ENCODE data around the gene TMC4.

The TMC4 gene

GRCh38 chr19:54137699-54138488 is 35.1 kb downstream of the TMC4 start, which contains the start of gene CNOT3:
CNOT3 (plus strand) TSS chr19:54137762; CDS start chr19:54142979, 5,217 bp downstream.
- FAIRE-seq (no peak), DNase-seq (ENCODE audit: extremely low spot score, insufficient read length, low read depth) (no peak)

DNA sequence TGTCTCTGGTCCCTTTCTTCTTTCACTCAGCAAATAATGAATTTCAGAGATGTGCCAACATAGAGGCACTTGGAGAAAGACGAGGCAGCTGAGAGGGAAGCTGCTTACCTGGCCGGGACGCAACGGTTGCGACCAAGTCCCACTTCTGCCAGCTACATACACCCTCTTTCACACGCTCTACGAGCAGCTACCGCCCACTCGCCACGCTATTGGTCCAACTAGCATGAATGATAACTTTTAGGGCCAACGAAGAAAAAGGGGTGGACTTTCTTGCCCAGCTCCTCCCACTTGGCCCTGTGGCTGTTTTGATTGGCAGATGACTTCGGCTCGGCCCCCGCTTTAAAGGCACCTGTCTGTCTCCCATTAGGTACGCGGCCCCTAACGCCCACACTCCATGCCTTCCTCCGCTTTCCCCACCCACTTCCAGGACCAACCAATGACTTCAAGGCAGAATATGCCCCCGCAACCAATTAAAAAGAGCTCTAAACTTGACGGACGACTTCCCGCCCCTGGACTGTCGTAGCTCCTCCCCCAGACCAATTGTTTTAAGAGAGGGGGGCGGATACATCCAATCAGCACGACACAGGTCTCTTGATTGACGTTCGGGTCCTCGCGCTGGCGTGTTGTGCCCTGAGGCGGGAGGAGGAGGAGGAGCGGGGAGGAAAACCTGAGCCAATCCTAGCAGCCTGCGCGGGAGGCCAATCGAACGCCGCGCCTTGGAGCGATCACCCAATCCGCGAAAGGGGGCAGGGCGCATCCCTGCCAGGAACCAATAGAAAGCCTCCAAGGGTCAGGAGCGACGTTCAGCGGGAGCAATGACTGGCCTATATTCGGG is 35.9 kb downstream of the TMC4 start:
- FAIRE-seq = peak; percentile 100
- DNase-seq (ENCODE audit: extremely low spot score, insufficient read length, low read depth) = peak; percentile 91

DNA sequence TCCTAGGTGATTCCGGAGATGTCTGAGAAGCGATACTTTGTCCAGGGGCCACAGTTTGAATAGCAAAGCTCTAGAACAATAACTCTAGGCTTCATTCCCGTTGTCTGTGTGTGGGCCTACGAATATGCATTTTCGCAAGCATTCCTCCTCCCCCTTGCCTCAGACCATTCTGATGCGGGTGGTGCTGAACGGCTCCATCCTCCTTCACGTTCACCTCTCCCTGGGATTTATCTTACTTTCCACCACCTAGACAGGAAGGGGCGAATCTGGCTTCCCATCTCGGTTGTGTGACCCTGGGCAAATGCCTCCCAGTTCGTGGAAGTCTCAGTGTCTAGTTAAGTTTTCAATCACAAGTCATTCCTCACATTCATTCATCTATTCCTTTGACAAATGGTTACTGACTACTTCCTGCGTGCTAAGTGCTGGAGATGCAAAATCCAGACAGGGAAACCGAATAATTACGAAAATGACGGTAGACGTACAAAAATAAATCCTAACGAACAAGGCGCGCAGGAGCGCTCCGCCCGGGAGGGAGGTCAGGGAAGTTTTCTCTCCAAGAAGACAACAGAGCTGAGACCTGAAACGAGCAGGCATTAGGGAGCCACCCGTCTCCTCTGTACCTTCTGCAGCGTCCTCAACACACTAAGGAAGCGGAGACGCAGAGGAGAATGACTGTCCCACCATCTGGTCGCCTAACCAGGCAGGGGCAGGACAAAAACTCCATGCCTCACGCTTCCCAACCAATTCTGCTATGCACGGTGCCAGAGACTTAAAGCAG is 36.7 kb downstream of the TMC4 start:
- FAIRE-seq = no peak
- DNase-seq (ENCODE audit: extremely low spot score, insufficient read length, low read depth) = no peak

DNA sequence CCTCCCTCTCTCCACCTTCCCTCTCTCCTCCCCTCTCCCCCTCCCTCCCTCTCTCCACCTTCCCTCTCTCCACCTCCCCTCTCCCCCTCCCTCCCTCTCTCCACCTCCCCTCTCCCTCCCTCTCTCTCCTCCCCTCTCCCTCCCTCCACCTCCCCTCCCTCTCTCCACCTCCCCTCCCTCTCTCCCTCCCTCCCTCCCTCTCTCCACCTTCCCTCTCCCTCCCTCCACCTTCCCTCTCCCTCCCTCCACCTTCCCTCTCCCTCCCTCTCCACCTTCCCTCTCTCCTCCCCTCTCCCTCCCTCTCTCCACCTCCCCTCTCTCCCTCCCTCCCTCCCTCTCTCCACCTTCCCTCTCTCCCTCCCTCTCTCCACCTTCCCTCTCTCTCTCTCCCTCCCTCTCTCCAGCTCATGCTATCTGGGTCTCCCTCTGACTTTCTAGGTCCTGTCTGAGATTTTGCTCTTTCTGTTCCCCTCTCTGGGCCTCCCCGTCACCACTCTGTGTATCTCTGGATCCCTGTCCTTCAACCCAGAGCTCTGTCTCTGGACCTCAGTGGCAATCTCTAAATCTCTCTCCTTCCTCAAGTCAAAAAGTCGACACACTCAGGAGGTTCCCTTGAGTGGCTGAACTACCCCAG is 38.9 kb downstream of the TMC4 start:
- FAIRE-seq = no peak
- no peak for DNase-seq (ENCODE audit: extremely low spot score, insufficient read length, low read depth)

- FAIRE-seq (no peak), DNase-seq (ENCODE audit: extremely low spot score, insufficient read length, low read depth) (no peak)
These were observed 39.5 kb downstream of the TMC4 start for GRCh38 chr19:54133312-54133956.

- no peak for FAIRE-seq
- DNase-seq (ENCODE audit: extremely low spot score, insufficient read length, low read depth) = no peak
These were observed 43.4 kb downstream of the TMC4 start for GRCh38 chr19:54129617-54129996.

DNA sequence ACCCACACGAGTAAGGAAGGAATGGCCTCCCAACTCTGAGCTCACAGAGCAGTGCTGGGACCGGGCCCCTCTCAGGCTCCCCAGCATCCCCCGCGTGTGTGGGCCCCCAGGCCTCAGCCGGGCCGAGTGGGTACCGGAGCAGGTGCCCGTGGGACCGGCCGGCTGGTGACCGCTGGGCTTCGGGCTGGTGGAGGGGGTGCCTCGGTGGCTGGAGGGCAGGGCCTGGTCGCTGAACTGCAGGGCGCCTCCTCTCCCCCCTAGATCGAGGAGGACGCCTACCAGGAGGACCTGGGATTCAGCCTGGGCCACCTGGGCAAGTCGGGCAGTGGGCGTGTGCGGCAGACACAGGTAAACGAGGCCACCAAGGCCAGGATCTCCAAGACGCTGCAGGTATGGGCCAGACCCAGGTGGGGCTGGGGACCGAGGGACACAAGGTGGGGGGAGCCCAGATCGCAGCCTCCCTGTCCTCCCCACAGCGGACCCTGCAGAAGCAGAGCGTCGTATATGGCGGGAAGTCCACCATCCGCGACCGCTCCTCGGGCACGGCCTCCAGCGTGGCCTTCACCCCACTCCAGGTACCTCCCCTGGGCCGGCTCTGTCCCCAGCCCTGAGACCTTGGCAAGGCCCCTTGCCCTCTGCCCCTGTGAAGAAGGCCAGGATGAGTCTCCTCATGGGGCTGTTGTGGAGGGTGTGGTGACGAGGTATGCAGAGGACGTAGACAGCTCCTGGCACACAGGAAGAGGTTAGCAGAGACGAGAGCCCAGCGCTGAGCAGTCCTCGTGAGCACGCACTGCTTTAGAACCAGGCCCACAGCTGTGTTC is 44.0 kb downstream of the TMC4 start:
- FAIRE-seq = no peak
- no peak for DNase-seq (ENCODE audit: extremely low spot score, insufficient read length, low read depth)

- no peak for FAIRE-seq
- no peak for DNase-seq (ENCODE audit: extremely low spot score, insufficient read length, low read depth)
These were observed 44.6 kb downstream of the TMC4 start for GRCh38 chr19:54128441-54128725.

- DNase-seq (ENCODE audit: extremely low spot score, insufficient read length, low read depth) (no peak), FAIRE-seq (no peak)
These were observed 45.1 kb downstream of the TMC4 start for GRCh38 chr19:54127688-54128440.

DNA sequence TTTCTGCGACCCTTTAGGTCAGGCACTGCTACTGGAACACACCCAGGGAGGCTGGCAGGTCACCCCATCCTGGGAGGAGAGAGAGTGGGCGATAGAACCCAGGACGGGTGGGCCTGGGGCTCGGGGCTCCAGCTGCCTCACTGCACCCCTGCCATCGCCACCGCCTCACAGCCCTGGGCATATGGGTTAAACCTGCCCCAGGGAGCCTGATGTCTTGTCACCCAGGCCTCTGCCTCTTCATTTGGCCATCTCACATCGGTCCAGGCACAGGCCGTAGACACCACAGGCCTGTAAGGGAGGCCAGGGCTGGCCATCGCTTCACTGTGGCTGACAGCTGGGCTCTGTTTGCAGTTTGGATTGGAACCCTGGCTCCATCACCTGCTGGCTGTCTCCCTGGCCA is 47.2 kb downstream of the TMC4 start:
- FAIRE-seq (no peak), DNase-seq (ENCODE audit: extremely low spot score, insufficient read length, low read depth) (no peak)

DNA sequence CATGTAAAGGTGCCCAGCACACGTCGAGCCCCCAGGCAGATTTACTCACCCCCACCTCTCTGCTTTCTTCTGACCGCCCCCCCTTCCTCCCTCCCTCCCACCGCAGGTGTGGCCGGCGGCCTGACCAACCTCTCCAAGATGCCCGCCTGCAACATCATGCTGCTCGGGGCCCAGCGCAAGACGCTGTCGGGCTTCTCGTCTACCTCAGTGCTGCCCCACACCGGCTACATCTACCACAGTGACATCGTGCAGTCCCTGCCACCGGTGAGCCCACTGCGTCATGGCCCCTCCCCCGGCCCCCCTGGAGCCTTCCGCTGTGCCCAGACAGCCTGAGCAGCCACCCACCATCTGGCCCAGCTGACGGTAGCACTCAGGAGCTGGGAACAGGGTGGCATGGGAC is 48.6 kb downstream of the TMC4 start:
- FAIRE-seq (no peak), DNase-seq (ENCODE audit: extremely low spot score, insufficient read length, low read depth) (no peak)

DNA sequence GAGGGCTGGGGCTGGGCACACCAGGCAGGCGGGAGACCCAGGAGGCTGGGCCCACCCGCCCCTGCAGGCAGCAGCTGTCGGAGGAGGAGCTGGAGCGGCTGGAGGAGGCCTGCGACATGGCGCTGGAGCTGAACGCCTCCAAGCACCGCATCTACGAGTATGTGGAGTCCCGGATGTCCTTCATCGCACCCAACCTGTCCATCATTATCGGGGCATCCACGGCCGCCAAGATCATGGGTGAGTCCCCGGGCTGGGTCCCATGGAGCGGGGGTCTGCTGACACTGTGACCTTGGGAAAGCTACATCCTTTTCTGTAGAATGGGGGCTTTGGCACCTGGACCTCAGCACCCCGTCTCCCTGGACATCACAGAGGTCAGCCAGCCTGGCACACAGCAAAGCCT is 49.3 kb downstream of the TMC4 start:
- FAIRE-seq (no peak), DNase-seq (ENCODE audit: extremely low spot score, insufficient read length, low read depth) (no peak)

GRCh38 chr19:54121259-54121658 is 51.7 kb downstream of the TMC4 start:
- no peak for DNase-seq (ENCODE audit: extremely low spot score, insufficient read length, low read depth)
- FAIRE-seq = no peak

GRCh38 chr19:54115109-54116063 is 57.6 kb downstream of the TMC4 start, which contains the start of the genes PRPF31 and TFPT:
PRPF31 (plus strand) TSS chr19:54115754; CDS start chr19:54118279, 2,525 bp downstream.
TFPT (minus strand) TSS chr19:54115657; CDS start chr19:54115269, 388 bp downstream.
- peak; percentile 99 for FAIRE-seq
- DNase-seq (ENCODE audit: extremely low spot score, insufficient read length, low read depth) = peak; percentile 93

GRCh38 chr19:54114340-54115108 is 58.4 kb downstream of the TMC4 start:
- FAIRE-seq (no peak), DNase-seq (ENCODE audit: extremely low spot score, insufficient read length, low read depth) (peak; percentile 43)

All from GM18507 (cell line).